Central memory CD4-positive, alpha-beta T cell (primary cell): ENCODE results near the gene CFAP97.
"Not testable (repeated sequence)": the region's sequence is repeated elsewhere in the genome, so short reads cannot be mapped to it uniquely, and the experiment has no call there.

Source experiments
- DNase-seq: peaks from one replicate; pipeline ENCODE4 v3.0.0; 2022

The CFAP97 gene

DNA sequence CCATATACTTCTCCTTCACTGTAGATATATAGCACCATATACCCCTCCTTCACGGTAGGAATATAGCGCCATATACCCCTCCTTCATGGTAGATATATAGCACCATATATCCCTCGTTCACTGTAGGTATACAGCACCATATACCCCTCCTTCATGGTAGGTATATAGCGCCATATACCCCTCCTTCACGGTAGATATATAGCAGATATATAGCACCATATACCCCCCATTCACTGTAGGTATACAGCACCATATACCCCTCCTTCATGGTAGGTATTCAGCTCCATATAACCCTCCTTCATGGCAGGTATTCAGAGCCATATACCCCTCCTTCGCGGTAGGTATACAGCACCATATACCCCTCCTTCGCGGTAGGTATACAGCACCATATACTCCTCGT lies 18.1 kb upstream of the CFAP97 start:
- DNase-seq = no peak

GRCh38 chr4:185221491-185221890 lies 17.7 kb upstream of the CFAP97 start:
- no peak for DNase-seq

DNA sequence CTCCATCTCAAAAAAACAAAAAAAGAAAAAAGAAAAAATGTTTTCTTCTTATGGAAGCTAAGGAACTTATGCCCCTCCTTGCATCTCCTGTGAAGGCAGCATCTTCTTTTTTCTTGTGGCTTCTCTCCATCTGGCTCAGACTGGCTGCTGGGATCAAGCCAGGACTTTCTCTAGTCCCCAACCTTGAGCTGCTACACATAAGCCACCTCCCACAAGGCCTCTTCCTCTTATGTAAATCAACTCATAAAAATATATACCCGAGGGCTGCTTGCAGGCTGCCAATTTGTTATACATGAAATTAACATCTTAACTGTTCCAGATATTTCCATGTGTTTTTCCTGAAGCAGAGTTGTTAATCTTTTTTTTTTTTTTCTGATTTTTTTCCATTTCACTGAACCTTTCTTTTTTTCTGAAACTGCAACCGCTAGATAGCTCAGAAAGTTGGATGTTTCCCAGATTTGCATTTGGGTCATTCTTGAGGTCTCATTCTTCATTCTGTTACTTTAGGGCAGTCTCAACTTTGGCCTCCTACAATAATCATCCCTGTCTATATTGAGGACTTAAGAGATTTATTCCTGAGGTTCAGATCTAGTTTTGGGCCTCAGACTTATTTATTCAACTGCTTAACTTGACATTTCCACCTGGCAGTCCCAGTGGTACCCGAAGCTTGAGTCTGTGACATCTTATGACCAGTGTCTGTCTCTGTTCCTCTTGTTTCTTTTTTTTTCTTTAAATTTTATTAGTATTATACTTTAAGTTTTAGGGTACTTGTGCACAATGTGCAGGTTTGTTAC lies 15.9 kb upstream of the CFAP97 start:
- no peak for DNase-seq

- DNase-seq = no peak
These were observed 14.5 kb upstream of the CFAP97 start for GRCh38 chr4:185218312-185218711.

GRCh38 chr4:185217408-185217975 lies 13.7 kb upstream of the CFAP97 start:
- no peak for DNase-seq

- DNase-seq = no peak
These were observed 11.5 kb upstream of the CFAP97 start for GRCh38 chr4:185215261-185215660.

GRCh38 chr4:185213877-185214276 lies 10.1 kb upstream of the CFAP97 start:
- DNase-seq = no peak

- no peak for DNase-seq
These were observed 8.8 kb upstream of the CFAP97 start for GRCh38 chr4:185212581-185212980.

DNA sequence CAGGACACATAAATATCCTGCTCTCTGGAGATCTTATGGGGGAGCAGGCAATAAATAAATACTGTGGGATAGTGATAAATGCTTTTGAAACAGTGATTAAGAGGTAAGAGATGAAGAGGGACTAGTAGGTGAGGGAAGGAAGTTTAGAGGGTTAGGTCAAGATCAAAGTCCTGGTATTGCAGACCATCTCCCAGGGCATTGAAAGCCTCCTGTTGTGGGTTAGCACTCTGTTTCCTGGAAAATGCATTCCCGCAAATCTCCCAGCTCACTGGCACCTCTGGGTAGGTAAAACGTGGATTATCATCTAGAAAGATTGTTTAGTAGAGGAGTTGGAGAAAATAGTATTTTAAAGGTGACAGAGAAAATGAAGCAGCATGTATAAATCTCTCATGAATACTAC lies 7.8 kb upstream of the CFAP97 start:
- no peak for DNase-seq

DNA sequence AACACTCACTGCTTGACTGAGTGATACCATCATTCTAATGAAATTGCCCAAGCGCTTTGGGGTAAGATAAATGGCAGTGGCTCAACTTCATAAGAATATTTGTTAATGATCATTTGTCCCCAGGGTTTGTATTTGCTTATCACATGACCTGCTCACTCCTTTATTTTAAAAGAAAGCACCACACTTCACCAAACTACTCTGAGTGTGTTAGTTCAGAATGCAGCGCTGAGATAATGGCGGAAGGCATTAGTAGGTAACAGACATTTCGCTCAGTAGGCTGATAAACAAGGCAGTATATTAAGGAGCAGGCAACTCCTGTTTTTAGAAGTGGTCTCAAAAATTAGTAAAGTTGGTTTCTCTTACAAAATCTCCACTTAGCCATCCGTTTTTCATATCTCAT lies 7.2 kb upstream of the CFAP97 start:
- no peak for DNase-seq

- DNase-seq = peak; percentile 39
These were observed 6.5 kb upstream of the CFAP97 start for GRCh38 chr4:185210102-185210981.

GRCh38 chr4:185209852-185210101 lies 6.0 kb upstream of the CFAP97 start:
- not testable (repeated sequence) for DNase-seq

- DNase-seq = peak; percentile 84
These were observed 5.4 kb upstream of the CFAP97 start, which contains the start of gene SNX25 for GRCh38 chr4:185209031-185209851. Gene SNX25, plus strand, starts transcription at chr4:185209598. Its CDS starts 229 bp downstream, at chr4:185209827.

DNA sequence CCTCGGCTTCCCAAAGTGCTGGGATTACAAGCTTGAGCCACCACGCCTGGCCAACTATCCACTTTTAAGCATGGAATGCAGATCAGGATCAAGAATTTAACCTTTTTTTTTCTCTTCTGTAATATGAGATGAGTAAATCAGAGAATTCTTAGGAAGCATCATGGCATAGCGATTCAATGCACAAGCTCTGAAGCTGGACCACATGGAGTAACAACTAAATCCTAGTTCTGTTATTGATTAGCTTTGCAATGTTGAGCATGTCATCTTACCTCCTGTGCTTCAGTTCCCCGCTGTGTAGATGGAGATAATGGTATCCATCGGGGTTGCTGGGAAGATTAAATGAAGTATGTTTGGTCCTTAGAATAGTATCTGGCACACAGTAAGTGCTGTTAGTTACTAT lies 3.7 kb upstream of the CFAP97 start:
- DNase-seq = no peak

DNA sequence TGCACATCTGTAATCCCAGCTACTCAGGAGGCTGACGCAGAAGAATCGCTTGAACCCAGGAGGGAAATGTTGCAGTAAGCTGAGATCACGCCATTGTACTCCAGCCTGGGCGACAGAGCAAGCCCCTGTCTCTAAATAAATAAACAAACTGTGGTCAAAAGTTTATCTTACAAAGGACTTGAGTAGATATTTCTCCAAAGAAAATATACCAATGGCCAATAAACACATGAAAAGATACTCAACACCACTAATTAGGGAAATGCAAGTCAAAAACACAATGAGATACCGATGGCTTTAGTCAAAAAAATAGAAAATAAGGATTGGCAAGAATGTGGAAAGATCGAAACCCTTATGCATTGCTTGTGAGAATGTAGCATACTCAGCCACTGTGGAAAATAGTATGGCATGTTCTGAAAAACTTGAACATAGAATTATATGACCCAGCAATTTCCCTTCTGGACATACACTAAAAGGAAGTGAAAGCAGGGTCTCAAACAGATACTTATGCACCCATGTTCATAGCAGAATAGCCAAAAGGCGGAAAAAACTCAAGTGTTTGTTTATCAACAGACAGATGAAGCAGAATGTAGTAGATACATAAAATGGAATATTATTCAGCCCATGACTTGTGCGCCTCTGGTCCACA lies 2.0 kb upstream of the CFAP97 start:
- no peak for DNase-seq

GRCh38 chr4:185205073-185205472 lies 1.3 kb upstream of the CFAP97 start:
- not testable (repeated sequence) for DNase-seq

- no peak for DNase-seq
These were observed 574 bp upstream of the CFAP97 start for GRCh38 chr4:185204238-185204910.

DNA sequence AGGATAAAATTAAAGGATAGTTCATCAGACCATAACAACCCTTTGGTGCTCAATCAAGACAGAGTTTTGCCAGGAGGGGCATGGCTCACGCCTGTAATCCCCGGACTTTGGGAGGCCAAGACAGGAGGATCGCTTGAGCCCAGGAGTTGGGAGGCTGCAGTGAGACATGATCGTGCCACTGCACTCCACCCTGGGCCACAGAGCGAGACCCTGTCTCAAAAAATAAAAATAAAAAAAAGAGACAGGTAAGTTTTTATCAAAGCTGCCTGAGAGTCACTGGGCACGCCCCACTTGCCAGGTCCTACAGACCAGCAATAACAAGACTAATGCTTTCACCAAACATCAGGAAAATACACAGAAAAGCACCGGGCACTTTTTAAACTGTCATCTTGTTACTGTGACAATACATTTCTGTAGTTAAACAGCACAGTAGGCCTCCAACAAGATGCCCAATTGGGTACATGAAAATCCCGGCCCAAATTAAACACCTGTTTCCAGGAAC lies 765 bp downstream of the CFAP97 start:
- DNase-seq = no peak

DNA sequence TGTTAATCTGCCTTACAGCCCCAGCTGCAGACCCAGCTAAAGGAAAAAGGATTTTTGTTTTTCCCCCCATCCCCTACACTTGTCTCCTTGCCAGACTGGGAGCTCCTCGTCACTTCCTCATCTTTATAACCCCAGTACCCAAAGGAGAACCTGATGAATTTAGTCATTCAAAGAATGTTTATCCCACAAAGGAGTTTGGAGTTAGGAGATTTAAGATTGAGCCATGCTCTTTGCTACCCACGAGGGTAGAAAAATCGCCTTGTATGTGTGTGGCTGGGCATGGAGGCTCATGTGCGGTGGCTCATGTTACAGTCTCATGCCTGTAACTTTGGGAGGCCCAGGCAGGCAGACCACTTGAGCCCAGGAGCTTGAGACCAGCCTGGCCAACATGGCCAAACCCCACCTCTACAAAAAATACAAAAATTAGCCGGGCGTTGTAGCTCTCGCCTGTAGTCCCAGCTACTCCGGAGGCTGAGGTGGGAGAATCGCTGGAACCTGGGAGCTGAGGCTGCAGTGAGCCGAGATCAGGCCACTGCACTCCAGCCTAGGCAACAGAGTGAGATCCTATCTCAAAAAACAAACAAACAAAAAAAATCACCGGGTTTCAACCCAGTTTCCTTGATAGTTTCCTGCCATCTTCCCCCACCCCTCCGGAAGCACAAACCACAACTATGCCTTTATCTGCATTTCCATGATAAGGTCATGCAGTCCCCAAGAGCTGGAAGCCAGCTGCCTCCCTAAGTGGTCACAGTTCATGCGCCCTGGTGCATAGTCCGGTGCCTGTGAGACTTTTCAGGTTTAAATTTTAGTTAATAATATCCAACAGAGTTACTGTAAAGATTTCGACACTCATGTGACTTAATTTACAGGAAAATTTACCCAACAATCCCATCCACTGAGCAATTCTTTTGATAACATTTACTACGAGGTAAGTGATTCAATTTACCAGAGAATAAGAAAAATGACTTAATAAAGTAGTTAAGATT lies 1.5 kb downstream of the CFAP97 start:
- DNase-seq = peak; percentile 85

GRCh38 chr4:185198189-185198588 lies 5.6 kb downstream of the CFAP97 start:
- DNase-seq = not testable (repeated sequence)
